GM12864 (cell line): ENCODE results near the gene CDH13.

Source experiments
- DNase-seq: peaks from one replicate; pipeline ENCODE4 v3.0.0-alpha.2; 2011; ENCODE audit warnings: low read depth
- H3K4me3 ChIP-seq: 2 replicates; pipeline ENCODE4 v1.5.1; 2011; ENCODE audit warnings: mild to moderate bottlenecking, low read depth, low read length, control low read depth
- CTCF ChIP-seq: IDR thresholded peaks from 2 replicates; pipeline ENCODE4 v1.5.1; 2011; ENCODE audit warnings: low read depth, mild to moderate bottlenecking, moderate library complexity, low read length, control low read depth, inconsistent platforms; ENCODE audit errors: missing control alignments

Gene CDH13

GRCh38 chr16:83040174-83040573 lies 413.4 kb downstream of the CDH13 start:
- H3K4me3 ChIP-seq = no peak overlapping the region
- no peak for DNase-seq
- TF ChIP-seq CTCF = no peak

GRCh38 chr16:83044589-83044988 lies 417.8 kb downstream of the CDH13 start:
- DNase-seq = no peak
- H3K4me3 ChIP-seq = no peak overlapping the region
- TF ChIP-seq CTCF = no peak

GRCh38 chr16:83045790-83046189 lies 419.0 kb downstream of the CDH13 start:
- DNase-seq = no peak
- TF ChIP-seq CTCF = no peak
- H3K4me3 ChIP-seq = no peak overlapping the region

DNA sequence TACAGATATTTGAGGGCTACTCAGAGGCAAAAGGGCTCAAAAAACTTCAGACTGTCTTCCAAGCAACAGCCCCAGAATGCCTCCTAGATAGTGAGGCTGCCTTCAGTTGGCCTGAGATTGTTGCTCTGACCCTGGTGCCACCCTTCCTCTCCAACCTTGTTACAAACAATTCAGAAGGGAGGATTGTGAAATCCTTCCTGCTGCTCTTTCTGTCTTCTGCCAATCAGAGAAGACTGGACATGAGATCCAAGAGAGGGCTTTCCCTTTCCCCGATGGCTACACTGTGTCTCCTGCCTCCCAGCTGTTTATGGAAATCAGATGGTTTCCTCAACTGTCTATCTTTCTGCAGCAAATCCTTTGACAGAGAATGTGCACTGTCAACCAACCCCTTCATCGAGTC lies 419.9 kb downstream of the CDH13 start:
- TF ChIP-seq CTCF = no peak
- no peak for DNase-seq
- H3K4me3 ChIP-seq = no peak overlapping the region

- no peak for DNase-seq
- no peak for TF ChIP-seq CTCF
- H3K4me3 ChIP-seq = no peak overlapping the region
Observed at GRCh38 chr16:83051451-83051850, 424.7 kb downstream of the CDH13 start.

DNA sequence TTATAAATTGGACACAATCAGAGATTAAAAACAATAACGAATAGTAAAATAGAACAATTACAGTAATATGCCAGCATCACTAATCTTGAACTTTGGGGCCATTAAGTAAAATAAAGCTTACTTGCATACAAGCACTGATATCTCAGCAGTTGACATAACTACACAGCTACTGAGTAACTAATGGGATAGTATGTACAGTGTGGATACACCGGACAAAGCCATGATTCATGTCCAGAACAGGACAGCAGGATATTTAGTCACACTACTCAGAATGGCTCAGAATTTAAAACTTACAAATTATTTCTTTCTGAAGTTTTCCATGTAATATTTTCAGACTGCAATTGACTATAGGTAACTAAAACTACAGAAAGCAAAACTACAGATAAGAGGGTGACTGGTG lies 427.5 kb downstream of the CDH13 start:
- no peak for DNase-seq
- no peak for TF ChIP-seq CTCF
- no peak overlapping the region for H3K4me3 ChIP-seq

GRCh38 chr16:83058376-83058775 lies 431.6 kb downstream of the CDH13 start:
- H3K4me3 ChIP-seq = no peak overlapping the region
- DNase-seq = no peak
- no peak for TF ChIP-seq CTCF
